NOMO-1 (cell line): ENCODE measurements around the gene KCNC4.

Source experiments
- DNase-seq, 2 experiments: peaks; one replicate each; lab custom pipeline; 2025; ENCODE audit not compliant: unreplicated experiment in 2 of 2; lab: John Stamatoyannopoulos, UW

KCNC4 gene

DNA sequence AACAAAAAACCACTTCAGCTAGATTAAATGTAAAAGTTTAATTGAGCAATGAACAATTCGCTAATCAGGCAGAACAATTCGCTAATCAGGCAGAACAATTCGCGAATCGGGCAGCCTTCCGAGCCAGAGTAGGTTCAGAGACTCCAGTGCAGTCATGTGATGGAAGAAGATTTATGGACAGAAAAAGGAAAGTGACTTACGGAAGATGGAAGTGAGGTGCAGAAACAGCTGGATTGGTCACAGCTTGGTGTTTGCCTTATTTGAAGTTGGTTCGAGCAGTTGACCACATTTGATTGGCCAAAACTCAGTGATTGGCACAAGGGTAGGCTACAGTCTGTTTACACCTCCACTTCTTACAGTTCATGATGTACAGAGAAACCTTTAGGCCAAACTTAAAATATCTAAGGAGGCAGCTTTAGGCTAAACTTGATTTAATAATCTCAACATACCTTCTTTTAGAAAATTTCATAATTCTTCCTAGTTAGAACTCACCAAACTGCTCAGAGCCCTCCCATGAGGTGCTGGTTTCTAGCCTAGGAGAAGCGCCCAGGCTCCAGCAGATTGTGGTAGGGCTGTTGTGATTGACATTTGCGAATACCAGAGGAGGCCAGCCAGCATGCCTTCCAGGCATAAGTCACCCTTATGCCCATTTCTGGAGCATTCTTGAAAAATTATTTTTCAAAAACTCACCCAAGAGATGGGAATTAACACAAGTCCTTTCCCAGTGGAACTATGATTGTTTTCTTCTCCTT is 22.8 kb upstream of the KCNC4 start:
- no peak for DNase-seq

DNA sequence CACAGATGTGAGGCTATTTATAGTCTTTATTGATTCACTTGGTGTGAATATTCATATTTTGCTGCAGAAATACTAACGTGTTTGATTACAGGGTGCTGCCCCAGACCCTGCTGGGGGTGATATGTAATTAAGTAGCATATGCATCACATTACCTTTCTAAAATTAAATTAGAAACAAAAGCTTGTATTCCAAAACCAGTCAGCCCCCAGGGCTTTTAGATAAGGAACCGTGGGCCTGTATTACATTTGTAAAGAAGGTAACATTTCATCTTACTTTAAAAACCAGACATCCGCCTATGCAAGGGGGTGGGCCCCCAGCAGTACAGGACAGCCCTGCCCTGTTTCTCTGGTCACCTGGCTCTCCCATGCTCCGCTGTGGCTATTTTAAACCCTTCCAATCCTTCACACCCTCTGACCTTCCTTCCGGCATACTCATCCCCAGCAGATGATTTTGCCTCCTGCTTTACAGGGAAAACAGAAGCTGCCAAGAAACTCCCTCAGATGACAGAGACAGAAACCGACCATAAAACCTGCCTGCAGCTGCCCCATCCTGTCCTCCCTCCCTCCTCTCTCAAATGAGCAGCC is 22.0 kb upstream of the KCNC4 start:
- no peak for DNase-seq

DNA sequence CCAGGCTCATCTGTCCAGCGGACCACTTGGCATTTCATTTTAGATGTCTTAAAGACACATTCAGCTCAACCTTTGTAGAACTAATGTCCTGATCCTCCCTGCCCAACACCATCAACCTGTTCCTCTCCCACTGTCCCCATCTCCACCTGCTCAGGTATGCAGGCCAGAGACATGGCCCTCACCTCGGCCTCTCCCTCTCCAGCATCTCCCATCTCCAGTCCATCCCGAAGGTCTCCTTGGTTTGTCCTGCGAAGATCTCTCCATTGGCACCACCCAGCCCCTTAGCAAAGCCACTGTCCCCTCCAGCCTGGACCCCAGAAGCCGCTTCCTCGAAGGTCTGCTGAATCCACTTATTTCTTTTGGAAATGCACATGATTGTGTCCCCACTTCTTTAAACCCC is 20.9 kb upstream of the KCNC4 start:
- no peak for DNase-seq

DNA sequence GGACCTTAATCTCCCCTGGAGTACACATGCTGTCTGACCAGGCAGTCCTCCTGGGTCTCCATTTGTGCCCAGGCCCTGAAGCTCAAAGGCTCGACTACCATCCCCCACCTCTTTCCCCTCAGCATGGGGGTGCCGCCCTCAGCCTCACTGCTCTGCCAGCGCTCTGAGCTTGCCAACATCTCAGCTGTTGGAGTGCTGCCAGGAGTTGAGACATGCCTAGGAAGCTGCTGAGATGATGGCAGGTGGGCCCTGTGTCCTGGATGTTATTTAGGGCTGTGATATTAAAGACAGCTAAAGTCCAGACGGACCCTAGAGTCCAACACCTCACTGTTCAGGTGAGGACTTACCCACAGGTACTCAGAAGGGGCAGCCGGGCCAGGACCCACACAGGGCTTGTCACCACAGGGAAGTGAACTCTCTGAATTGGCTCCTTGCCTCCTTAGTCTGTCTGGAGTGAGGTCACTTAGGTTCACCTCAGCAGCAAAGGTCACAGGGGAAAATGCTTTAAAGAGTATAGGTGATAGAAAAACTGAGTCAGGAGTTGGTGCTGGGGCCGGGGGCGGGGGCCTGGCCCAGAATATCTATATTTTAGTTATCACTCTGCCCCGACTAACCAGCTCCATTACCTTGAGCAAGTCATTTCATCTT is 19.7 kb upstream of the KCNC4 start:
- DNase-seq: no peak

DNA sequence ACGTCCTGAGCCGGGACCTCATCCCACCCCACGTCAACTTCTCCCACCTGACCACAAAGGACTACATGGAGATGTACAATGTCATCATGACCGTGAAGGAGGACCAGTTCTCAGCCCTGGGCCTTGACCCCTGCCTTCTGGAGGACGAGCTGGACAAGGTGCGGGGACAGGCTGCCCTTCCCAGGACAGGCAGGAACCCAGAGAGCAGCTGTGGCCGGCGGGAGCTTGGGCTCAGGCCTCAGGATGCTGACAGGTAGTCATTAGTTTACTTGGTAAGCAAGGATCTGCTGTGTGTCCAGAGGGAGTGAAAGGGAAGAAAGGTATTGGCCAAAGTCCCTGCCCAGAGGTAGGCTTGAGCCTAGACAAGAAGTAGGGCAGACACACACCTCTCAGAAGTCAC is 17.6 kb upstream of the KCNC4 start:
- no peak for DNase-seq

DNA sequence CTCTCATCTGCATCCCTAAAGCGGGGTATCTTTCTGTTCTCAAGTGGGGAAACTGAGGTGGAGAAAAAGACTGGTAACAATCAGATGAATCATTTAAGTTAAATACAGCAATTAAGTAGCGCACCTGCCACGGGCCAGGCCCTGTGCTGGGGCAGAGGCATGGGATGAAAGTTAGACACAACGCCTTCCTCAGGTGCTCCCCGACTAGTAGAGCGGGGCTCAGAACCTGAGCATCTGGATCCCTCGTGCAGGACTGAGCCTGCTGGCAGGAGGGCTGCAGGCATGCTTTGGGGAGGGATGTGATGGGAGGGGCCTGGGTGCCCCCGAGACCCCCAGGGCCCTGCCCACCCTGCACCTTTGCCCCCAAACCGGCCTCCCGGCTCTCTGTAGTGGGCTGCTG is 14.9 kb upstream of the KCNC4 start:
- no peak for DNase-seq

DNA sequence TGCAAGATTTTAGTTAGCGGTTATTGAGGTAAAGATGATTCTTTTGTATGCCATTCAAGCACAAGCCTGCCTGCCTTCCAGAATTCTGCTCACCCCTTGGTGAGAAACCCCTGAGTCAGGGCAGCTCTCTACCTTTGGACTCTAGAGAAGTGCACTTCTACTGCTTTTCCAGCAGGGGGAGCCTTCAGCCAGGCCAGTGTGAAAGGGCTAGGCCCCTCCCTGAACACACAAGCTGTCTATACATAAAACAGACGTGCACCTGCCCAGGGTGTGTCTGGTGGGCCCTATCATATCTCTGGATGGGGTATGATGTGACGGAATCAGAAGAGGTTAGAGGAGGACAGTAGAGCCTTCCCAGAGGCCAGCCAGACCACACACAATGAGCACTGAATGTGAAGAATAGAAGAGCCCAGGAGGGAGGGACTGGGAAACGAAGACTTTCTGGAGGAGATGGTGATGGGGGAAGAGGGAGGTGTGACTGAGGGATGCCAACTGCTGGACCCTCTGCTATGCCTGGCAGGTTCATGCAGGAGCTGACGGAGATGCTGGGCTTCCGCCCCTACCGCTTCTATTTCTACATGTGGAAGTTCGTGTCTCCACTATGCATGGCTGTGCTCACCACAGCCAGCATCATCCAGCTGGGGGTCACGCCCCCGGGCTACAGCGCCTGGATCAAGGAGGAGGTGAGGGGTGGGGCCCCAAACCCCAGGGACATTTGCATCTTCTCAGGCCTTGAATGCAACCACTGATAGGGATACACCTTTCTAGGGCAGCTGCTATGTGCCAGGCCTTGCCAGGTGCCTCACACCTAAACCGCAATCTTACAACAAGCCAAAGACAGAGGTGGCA is 13.0 kb upstream of the KCNC4 start:
- peak; percentile 51 to 69 for DNase-seq

DNA sequence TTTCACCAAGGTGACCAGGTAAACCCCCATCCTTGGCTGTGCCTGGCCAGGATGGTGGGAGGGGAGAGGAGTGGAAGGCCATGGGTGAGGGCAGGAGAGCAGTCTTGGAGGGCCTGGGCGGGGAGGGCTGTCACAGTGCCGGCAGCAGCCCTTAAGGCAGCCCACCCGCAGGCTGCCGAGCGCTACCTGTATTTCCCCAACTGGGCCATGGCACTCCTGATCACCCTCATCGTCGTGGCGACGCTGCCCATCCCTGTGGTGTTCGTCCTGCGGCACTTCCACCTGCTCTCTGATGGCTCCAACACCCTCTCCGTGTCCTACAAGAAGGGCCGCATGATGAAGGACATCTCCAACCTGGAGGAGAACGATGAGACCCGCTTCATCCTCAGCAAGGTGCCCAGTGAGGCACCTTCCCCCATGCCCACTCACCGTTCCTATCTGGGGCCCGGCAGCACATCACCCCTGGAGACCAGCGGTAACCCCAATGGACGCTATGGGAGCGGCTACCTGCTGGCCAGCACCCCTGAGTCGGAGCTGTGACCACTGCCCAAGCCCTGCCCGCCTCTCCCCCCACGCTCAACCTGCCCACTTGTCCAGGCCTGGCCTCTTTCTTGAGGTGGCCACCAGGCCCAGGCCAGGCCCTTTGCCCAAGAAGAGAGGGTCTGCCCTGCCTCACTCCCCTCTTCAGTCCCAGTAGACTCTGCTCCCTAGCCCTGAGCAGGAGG is 12.0 kb upstream of the KCNC4 start:
- DNase-seq: no peak

DNA sequence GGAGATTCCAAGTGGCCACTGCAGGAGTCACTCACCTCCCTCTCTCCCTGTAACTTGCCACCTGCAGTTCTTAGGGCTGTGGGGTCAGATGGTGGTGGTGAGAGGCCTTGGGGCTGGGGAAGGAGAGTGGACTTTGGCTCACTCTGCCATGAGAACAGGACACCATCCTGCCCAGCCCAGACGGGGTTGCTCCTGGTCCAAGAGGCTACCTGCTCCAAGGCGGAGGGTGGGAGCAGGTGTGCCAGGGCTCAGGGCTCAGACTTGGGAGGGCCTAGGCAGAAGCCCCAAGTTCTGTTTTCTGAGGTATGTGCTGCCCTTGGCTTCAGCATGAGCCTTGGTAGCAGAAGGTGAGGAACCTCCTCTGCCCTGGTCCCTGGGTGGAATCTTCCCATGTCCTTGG is 11.4 kb upstream of the KCNC4 start:
- DNase-seq: no peak

DNA sequence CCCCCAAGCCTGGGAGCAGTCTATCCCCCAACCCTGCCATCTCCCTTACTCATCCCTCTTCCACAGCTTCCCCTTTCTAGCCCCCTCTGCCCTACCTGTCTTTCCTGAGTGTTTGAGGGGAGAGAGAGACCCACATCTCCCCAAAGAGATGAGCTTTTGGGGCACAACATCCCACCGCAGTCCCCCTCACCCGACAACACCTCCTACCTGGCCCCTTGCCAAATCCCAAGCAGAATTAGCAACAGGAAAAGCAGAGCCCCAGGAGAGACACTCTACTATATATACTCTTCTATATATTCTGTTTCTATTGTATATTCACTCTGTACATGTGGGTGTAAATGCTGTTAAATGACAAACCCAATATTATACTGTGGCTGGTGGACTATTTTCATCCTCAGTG is 9.9 kb upstream of the KCNC4 start:
- DNase-seq: no peak

DNA sequence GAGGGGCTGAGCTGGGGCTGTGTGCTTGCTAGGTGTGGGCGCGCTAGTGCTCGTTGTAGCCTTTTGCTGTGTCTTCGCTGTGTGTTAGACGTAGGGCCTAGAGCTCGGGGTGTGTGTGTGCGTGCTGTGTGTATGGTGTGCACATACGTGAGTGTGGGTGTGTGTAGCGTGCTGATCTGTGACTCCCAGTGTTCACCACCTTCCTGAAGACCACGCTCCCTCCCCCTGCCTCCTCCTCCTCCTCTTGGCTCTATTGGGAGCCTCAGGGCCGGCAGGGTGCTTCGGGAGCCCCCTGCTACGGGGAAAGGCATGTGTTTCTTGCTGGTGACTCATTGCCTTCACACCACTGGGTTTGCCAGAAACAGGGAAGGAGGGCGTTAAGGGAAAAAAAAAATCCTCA is 9.4 kb upstream of the KCNC4 start:
- DNase-seq: no peak

DNA sequence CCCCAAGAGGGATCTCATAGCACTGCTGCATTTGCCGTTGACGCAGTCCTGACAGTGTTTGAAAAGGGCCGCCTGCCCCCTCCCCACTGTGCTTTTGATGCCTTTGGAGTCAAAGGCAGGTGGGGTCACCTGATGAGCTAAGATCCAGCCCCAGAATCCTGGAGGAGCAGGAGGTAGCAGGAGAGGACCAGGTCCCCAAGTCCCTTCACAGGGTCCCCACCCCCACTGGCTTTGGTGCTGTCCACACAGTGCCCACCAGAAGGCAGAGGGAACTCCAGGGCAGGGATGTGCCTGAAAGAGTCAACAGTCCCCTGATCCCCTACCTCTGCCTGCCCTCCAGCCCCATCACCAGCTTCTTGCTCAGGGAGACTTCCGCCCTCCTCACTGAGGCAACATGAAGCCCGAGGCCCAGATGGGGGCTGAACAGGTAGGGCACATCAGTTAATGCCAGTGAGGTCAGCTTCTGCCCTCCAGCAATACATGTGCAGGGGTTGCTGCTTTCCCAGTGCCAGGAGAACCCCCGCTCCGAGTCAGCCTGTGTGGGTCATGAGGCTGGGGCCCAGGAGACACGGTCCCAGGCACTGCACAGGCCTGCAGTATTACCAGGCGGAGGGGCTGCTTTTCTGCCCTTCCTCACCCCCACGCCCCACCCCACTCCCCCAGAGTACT is 8.8 kb upstream of the KCNC4 start:
- DNase-seq: no peak

DNA sequence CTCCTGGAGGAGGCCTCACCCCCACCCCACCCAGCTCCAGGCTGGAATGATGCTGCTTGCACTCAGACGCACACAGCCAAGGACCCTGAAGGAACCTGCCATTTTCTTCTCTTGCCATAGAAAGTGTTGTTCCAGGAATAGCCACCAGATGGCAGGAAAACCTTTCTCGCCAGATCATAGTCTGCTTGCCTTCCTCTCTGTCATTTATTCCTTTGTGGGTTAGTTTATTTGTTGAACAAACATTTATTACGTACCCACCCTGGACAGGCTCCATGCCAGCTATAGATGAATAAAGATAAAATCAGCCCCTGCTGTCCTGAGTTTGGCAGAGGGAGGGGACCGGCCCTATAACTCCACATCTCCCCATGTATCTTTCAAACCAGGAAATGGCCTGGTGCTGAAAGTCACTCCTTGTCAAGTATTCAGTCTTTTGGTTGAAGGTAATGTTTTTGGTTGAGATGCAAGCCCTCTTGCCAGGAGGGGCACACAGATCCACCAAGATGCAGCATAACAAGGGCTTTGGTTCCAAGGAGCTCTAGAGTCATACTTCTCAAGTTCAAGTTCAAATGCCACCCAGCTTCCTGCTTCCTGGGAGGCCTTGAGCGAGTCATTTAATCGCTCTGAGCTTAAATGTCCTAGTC is 7.0 kb upstream of the KCNC4 start:
- DNase-seq: peak; percentile 66 to 72

DNA sequence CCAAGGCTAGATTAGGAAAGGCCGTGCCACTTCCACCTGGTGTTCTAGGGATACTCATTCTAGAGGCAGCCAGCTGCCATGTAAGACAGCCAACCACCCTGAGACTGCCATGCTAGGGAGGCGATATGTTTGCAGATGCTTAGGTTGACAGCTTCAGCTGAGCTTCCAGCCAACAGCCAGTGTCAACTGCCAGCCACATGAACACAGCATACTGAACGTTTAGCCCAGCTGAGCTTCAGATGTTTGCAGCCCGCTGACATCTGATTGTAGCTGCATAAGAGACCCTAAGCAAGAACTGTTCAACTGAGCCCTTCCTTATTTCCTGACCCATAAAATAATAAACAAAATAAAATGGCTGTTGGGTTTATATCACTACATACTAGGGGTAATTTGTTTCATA is 5.0 kb upstream of the KCNC4 start:
- no peak for DNase-seq

DNA sequence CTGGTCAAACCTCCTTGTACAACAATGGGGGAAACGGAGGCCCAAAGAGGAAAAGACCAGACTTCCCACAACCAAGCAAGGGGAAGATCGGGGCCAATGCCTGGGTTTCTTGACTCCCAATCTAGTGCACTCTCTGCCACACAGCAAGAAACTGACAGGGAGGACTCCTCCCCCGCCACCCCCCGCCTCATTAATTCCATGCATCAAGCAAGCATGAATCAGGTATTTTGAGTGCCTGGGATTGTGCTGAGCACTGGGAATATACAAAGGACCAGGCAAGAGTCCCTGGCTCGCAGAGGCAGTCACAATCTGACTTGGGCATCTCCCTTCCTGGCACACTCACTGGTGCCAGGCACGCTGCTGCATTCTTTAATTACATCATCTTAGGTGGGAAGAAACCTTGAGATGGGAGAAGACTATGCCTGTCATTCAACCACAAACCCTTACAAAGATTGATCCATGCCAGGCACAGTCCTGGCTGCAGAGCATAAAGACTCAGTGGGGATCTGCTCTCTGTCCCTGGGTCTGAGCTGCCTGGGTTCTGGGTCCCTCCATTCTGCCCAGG is 4.4 kb upstream of the KCNC4 start:
- no peak for DNase-seq

DNA sequence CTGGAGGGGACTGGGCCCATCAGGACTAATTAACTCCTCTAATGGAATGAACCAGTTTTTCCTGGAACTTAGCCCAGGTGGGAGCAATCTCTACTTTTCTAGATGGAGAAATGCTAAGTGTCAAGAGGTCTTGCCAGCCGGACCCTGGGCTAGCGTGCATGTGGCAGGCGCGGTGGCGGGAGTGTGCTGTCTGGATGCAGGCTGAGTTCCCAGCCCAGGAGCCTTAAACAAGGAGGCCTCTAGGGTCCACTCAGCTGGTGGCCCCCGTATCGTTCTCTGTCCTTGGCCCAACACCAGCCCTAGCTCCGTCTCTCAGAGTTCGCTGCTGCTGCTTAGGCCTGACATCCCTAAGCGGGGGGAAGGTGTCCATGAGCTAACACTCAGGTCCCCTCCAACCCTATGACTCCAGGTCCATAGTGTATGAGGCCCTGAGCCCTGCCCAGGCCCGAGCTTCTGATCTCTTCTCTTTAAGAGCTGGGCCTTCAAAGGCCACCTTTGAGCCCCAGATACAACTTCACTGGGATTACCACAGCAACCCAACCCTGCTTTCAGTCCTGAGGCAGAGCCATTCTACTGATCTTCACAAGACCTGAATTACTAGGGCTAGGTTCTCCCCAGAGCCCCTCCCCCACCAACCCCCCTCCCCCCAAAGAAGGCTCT is 3.7 kb upstream of the KCNC4 start:
- no peak for DNase-seq

DNA sequence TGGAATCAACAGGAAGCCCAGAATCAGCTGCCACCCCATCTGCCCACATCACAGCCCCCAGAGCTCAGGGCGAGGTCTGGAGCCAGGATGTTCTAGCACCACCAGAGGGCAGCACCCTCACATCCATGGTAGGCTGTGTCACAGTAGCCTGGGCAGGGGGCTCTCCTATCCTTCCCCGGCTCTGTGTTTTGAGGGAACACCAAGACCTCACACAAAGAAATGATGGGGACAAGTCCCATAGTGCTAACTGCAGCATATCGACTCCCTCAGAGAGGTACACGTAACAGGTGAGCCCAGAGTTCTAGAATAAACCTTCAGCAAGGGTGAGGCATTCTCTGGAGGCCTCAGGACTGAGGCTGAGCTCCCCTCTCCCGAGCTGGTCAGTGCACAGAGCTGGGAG is 2.3 kb upstream of the KCNC4 start:
- DNase-seq: peak; percentile 35 to 42

DNA sequence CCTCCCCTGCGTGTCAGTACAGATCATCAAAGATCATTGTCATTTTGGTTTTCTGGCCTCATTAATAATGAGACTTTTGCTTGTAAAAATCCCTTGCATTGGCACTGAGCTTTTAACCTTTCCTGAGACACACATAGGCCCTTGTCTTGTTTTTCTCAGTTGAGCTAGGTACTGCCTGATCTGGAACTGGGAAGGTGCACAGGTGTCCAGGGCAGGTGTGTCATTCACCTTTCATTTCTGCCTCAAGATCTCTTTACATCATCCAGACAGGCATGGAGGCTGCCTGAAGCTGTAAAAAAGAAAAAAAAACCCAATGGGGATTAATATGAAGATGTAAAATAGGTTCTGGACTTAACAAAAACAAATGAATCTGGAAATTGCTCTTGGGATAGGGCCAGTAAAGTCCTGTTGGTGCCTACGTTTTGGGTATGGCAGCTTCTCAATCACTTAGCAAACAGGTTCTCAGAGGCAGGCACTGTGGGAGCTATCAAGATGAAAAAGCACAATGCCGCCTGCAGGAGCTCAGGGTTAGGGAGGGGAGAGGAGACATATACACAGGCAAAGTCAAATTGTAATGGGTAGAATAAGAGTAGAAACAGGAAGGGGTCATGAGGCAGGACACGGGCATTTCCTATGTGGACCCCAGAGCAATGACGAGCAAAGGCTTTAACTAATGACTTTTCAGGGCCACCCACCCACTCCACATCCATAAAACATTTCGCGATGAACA is 1.0 kb upstream of the KCNC4 start:
- DNase-seq: no peak
